ENCODE data around the gene GIT1.
"Not testable (repeated sequence)": the region's sequence is repeated elsewhere in the genome, so short reads cannot be mapped to it uniquely, and the experiment has no call there.

The GIT1 gene

GRCh38 chr17:29567554-29568330 is 21.7 kb downstream of the GIT1 start:
- peak in 6 of 14 donors; percentile 51 to 72 (median 66) for DNase-seq

- no peak for DNase-seq
Measured at GRCh38 chr17:29567304-29567553, 22.2 kb downstream of the GIT1 start.

- DNase-seq, result peak in 11 of 14 donors; percentile 7 to 75 (median 43)
Measured at GRCh38 chr17:29566473-29567303, 22.8 kb downstream of the GIT1 start, which contains the start of gene ABHD15. Gene ABHD15, minus strand, starts transcription at chr17:29567037. Its CDS starts 71 bp downstream, at chr17:29566966.

GRCh38 chr17:29565643-29566472 is 23.6 kb downstream of the GIT1 start:
- no peak for DNase-seq

GRCh38 chr17:29563816-29564215 is 25.6 kb downstream of the GIT1 start:
- DNase-seq, result no peak

- DNase-seq, result no peak
Measured at GRCh38 chr17:29562615-29563014, 26.8 kb downstream of the GIT1 start.

GRCh38 chr17:29561554-29562517 is 27.6 kb downstream of the GIT1 start:
- DNase-seq, result no peak

GRCh38 chr17:29560316-29560715 is 29.1 kb downstream of the GIT1 start:
- DNase-seq, result no peak

GRCh38 chr17:29559640-29560039 is 29.8 kb downstream of the GIT1 start:
- no peak for DNase-seq

- DNase-seq, result not testable (repeated sequence)
Measured at GRCh38 chr17:29558139-29558538, 31.3 kb downstream of the GIT1 start.

- DNase-seq, result no peak
Measured at GRCh38 chr17:29557739-29558116, 31.7 kb downstream of the GIT1 start.

GRCh38 chr17:29557085-29557738 is 32.2 kb downstream of the GIT1 start:
- no peak for DNase-seq

GRCh38 chr17:29555840-29556239 is 33.6 kb downstream of the GIT1 start:
- DNase-seq, result no peak

- no peak for DNase-seq
Measured at GRCh38 chr17:29549177-29549923, 40.1 kb downstream of the GIT1 start.

- DNase-seq, result no peak
Measured at GRCh38 chr17:29546830-29547229, 42.6 kb downstream of the GIT1 start.

- no peak for DNase-seq
Measured at GRCh38 chr17:29546085-29546484, 43.4 kb downstream of the GIT1 start.

- no peak for DNase-seq
Measured at GRCh38 chr17:29544066-29544465, 45.4 kb downstream of the GIT1 start.

- DNase-seq, result peak in 1 of 14 donors; percentile 11
Measured at GRCh38 chr17:29533976-29534375, 55.5 kb downstream of the GIT1 start.

- no peak for DNase-seq
Measured at GRCh38 chr17:29526322-29526721, 63.1 kb downstream of the GIT1 start.

- no peak for DNase-seq
Measured at GRCh38 chr17:29524692-29525091, 64.8 kb downstream of the GIT1 start.
